ENCODE results near the gene ADGRD1.

Gene ADGRD1

DNA sequence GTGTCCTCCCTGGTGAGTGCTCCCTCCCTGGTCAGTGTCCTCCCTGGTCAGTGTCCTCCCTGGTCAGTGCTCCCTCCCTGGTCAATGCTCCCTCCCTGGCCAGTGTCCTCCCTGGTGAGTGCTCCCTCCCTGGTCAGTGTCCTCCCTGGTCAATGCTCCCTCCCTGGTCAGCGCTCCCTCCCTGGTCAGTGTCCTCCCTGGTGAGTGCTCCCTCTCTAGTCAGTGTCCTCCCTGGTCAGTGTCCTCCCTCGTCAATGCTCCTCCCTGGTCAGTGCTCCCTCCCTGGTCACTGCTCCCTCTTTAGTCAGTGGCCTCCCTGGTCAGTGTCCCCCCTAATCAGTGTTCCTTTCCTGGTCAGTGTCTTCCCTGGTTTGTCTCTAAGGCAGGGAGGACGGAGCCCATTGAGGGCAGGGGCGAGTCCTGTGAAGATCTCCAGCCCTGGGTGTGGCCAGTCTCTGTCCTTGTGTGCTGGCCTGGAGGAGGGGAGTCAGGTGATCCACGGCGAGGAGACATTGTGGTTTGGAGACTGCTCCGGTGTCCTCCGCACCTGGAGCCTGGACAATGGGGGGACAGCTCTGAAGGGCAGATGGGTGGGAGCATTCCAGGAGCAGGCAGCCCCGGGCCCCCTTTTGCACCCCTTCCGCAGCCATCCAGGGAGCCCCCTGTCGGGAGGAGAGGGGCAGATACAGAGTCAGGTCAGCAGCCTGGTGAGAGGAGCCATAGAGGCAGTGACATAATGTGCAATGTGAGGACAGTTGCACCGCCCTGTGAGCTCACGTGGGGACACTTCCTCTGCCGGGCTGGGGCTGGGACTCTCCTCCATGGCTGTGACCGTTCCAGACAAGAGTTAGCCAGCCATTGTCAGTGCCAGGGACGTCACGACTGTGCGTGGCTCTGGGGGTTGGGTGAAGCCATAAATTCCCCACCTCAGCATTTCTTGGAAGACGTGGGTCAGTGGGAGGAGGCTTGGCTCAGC is 93.4 kb downstream of the ADGRD1 start:
- DNase-seq, result peak; percentile 50

DNA sequence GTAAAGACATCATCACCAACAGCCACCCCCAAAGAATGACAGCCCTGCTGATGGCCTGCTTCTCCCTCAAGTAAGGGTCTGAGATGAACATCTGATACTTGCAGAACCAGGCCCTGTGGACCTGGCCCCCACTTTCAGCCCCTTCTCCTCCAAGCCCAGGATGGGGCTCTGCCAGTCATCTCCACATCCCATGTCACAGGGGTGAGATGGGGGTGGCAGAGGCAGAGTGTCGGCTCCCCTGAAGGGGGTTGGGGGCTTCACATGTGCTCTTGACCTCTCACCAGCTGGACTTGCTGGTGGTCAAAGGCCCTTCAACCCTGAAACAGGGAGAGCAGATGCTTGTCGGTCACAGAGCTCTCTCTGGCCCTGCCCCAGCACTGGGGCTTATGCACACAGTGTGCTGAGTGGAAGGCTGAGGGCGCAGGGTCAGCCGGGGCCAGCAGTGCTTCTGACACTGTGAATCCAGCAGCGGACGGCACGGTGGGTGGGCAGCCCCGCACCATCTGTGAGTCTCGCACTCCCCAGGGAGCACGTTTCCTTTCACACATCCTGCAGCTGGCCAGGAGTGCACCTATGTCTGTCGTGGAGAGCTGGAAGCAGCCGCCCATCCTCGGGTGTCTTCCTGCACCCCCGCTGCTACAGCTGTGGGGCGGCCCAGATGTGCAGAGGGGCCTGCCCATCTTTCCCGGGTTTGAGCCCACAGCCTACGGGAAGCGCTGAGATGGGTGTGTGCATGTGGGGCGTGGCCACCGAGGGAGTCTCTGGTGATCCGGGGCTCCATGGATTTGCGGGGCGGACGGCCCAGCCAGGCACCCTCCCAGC is 94.3 kb downstream of the ADGRD1 start:
- peak; percentile 72 for DNase-seq

DNA sequence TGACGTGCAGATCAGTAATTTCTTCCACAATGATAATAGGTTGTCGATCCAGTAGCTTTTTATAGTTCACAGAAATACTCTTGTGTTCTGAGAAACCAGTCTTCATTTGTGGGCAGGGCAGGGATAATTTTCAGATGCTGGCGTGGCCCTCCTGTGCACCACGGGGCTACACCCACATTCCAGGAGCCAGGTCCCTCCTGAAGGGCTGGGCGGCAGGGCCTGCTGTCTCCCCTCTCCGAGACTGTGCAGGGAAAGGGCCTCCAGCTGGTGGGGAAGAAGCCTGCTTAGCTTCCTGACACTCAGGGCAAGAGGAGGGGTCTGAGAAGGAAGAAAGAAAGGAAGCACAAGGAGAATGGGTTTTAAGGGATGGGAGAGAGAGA is 94.9 kb downstream of the ADGRD1 start:
- DNase-seq, result no peak

DNA sequence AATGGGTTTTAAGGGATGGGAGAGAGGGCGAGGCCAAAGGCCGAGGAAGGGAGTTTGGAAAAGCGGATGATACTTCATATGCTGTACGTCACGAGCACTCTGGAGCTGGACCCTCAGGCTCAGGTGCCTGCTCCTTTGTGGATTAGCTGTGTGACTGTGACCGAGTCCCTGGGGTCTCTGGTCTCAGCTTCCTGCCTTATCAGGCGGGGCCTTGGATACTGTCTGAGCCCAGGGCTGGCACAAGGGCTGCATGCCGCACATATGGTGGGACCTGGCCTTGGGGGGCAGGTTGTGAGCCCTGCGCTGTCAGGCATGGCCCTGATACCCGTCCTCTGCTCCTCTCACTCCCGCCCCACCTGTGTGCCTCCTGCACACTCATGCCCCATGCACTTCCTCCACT is 95.3 kb downstream of the ADGRD1 start:
- no peak for DNase-seq

DNA sequence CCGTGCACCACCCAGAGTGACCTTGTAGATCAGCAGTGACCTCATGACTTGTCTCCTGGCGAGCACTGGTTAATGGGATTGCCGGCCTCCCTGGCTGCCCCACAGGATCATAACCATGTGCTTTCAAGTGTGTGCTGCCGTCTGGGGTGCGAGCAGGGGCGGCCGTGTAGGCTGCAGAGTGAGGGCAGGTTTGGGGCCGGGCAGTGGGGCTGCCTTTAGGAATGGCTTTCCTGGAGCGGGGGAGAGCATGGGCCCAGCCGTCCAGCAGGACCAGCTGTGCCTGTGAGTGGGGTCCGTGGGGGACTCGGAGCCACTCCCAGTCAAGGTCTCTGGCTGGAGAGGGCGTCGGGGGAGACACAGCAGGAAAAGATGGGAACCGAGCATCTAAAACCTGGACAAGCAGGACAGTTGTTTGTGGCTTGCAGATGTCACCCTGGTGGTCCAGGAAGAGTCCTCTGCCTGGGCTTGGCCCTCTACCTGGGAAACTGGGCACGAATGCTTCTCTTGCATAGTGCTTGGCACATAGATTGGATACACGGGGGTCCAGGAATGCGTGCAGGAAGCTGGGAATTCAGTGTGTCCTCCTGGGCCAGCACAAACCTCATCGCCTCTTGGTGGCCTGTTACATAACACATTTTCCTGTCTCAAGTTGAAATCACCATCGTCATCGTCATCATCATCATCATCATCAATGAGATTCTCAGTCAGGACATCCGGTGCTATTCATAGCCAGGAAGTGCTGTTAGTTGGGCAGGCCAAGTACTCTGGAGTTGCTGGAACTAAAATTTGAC is 96.0 kb downstream of the ADGRD1 start:
- DNase-seq, result no peak

DNA sequence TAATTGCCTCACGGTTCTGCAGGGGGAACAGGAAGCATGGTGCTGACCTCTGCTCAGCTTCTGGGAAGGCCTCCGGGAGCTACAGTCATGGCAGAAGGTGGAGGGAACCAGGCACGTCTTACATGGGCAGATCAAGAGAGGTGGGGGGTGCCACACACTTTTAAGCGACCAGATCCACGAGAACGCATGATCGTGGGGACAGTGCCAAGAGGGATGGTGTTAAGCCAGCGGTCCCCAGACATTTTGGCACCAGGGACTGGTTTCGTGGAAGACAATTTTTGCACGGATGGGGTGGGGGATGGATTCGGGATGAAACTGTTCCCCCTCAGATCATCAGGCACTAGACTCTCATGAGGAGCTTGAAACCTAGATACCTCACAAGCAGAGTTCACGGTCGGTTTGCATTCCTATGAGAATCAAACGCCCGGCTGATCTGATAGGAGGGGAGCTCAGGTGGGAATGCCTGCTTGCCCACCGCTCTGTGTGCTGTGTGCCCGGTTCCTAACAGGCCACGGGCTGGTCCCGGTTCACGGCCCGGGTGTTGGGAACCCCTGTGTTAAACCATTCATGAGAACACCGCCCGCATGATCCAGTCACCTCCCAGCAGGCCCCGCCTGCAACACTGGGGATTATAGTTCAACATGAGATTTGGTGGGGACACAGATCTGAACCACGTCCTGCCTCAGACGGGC is 96.9 kb downstream of the ADGRD1 start:
- DNase-seq, result no peak

DNA sequence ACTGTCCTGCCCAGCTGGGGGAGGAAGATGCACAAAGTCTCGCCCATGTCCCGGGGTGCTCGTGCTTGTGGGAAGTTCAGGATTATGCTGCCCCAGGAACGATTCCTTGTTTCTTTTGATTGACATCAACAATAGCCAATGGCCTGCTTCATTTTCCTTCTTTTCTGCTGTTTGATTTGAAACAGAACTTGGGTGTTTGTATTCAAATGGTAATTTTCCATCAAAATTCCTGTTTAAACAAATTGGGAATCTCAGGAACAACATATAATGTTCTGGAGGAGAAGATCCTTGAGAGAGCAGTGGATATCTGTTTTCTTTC is 97.4 kb downstream of the ADGRD1 start:
- no peak for DNase-seq

DNA sequence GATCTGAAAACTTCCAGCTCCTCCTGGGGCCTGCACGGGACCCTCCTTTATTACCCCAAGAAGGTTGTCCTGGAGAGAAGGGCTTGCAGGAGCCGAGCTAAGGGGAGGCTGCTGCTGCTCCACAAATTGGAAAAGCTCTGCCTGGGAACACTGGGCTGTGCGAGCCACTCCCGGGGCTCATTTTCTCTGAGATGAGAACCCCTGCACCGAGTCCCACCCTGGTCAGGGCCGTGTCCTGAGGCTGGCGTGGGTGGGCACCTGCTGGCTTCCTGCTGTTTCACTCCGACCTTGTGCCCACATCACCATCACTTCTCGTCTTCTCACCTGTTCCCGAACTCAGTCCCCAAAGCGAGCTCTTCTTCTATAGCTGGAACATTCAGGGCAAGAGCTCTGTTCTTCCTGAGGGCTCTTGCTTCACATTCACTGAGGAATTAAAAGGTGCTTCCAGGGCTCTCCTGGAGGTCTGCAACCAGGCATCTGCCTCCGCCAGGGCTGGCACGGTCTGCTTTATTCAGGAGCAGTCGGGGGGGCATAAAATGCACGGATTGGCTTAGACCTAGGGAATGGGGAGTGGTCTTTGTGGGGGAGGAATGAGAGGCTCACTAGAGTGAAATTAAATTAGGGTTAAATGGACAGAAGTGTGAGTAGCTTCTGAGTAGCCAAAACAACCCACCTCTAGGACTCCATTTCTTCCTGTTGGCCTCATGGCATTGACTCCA is 98.5 kb downstream of the ADGRD1 start:
- no peak for DNase-seq

DNA sequence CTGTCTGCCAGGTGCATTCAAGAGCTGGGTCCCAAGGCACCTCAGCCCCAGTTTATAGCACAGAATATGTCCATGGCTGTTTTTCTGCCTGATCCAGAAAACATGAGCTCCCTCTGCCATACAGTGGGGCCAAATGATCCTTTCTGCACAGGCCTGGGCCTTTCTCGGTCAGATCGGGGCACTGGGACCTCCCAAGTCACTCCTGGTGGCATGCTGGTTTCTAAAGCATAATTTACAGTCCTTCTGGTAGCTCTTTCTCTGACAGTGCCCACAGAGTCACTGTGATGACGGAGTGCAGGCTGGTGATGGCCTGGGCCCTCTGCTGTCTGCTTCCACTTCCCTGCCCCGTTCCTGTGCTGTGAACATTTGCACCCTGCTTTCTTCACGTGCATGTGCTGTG is 99.2 kb downstream of the ADGRD1 start:
- no peak for DNase-seq

DNA sequence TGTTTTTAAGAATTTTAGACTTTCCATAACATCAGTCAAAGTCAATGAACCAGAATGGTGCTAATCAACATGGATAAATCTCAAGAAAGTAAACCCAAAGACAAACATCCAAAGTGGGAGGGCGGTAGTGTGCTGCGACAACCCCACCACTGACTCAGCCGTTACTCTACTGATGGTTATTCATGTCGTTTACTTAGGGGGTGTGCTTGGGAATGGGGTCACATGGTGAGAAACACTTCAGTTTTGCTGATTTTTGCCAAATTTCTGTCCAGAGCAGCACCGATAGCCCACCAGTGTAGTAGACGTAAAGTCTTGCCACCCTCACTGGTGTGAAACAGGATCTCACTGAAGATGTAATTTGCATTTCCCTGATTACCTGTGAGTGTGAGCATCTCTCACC is 99.9 kb downstream of the ADGRD1 start:
- no peak for DNase-seq

DNA sequence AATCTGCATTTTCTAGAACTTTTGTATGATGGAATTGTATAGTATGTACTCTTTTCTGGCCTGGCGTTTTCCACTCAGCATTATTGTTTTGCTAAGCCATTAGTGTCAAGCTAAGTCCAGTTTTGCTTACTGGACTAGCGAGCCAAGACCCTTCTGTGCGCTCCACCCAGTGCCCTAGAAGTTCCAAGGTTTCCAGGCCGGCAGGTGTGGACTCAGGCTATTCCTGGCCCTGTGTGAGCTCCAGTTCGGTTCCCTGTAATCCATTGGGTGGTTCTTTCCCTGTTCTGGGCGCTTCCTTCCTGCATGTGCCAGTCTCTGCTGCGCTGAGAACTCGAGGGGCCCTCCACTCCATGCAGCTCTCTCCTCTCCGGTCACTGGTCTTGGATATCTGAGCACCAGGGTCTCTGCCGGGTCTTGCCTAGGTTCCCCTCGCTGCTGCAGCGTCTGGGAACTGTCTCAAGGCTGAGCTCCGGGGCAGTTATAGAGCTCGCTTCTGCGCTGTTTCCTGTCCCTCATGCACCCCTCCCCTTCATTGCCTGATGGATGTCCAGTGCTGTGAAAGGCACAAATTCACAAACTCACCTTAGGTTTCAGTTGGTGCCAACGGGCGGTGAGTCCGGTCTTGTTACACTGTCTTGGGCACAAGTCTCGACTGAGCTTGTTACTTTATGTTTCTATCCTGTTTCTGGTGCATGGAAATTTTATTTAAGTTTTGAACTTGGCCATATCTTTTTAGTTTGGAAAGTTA is 100.8 kb downstream of the ADGRD1 start:
- DNase-seq, result no peak

DNA sequence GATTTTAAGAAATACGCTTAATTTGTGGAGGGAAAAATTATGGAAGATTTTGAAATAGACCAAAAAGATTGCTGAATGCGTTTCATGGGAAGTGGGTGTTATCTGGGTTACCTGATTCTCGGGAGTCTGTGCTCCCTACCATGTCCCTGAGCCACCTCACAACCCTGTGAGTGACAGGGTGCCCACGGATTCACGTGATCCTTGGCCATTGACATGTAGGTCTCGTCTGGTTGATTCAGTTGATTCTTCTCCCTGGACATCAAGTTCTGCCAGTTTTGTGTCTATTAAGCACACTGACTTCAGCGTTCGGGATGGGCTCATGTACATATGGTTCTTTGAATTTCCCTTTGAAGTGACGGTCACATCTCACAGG is 101.4 kb downstream of the ADGRD1 start:
- DNase-seq, result no peak

DNA sequence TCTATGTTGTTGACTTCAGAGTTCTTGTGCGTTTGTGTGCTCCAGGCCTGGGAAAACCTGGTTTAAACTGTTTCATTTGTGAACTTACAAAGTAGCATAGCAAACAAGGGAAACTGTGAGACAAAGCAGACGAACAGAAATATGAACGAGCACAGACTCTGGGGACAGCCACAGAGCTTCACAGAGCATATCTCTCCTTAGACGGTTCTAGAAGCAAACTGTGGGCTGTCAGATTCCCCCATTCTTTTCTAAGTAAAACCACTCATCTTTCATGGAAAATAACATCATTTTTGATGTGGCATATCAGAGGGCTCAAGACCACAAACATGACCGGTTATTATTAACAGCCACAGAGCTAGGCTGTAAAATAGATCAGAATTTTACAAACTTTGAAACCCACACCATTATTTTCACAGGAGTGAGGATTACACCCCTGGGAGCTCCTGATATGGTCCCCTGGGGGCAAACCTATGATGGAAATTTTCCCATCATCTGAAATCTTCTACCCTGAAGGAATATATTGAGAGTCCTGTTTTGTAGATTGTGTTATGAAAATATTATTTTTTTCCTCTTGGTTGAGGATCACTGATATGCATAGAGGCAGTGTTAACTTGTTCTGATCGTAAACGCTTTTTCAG is 102.0 kb downstream of the ADGRD1 start:
- DNase-seq, result no peak

DNA sequence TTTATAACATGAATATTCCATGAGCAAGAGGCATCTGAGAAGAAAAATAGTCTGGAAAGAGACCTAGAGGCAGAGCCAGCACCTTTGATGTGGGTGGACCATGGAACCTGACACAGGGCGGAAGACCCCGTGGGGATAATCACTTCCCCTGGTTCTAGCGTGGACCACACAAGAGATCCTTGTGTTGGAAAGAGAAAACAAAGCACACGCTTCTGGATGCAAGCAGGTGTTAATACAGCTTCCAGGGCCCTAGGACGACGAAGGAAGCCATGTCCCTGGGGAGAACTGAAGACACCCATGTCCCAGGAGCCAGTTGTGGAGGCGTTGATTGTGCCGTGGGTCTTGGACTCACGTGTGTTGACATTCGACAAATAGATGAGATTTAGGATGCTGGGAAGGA is 102.9 kb downstream of the ADGRD1 start:
- DNase-seq, result peak; percentile 6

DNA sequence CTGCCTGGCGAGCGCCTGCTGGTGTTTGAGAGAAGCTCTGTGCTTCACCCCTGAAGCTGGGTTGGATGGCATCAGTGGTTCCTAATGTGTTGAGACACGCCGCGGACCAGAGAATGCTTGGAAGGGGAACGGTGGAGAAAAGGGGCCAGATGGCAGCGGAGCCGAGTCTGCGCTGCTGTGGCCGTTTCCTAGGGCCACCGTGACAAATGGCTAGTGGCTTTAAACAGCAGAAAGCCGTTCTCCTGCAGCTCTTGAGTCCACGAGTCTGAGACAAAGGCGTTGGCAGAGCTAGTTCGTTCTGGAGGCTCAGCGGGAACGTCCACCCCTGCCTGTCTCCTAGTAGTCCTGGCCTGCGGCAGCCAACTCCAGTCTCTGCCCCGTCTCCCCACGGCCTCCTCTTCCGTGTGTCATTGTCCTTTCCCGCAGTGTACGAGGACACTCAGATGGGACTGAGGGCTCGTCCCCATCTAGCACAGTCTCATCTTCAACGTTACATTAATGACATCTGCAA is 103.6 kb downstream of the ADGRD1 start:
- no peak for DNase-seq

DNA sequence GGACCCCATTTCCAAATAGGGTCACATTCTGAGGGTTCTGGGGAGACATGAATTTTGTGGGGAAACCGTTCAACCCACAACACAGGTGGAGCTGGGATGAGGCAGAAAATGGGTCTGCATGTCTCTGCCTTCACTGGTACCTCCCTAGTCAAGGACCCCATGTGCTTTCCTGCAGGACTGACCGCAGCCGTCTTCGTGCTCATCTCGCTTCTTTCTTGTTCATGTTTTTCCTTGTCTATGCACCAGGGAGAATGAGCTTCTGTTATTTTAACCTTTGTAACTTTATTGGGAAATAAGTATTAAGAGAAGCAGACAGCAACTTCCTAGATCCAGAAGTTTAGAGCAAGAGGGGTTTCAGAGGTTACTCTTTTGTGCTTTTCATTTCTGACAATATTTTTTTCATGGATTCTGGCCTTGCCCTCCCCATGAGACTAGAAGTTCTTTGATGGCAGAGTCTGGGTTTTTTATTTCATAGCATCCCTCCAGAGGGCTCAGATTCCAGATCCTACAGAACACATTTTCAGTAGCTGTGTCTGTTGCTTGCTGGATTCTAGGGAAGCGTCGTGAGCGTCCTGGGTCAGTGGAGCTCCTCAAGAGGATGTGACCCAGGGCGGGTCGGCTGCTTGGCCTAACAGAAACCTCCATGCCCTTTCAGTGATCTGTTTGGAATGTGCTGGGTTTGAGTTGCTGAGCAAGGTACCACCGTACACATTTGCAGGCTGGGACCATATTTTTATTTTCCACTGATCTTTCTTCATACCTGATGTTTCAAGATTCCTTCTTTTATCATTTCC is 104.2 kb downstream of the ADGRD1 start:
- DNase-seq, result no peak

DNA sequence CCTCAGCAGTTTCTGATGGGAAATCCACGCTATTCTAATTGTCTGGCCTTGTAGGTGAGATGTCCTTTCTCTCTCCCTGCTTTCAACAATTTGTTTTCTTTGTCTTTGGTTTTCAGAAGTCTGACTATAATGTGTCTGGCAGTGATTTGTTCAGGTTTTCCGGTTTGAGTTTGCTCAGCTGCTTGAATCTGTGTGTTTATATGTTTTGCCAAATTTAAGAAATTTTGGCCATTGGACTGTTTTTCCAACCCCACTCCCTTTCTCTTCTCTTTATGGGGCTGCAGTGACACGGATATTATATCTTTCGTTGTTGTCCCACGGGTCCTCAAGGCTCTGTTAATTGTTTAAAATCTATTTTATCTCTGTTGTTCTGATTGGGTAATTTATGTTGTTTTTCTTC is 105.0 kb downstream of the ADGRD1 start:
- no peak for DNase-seq

DNA sequence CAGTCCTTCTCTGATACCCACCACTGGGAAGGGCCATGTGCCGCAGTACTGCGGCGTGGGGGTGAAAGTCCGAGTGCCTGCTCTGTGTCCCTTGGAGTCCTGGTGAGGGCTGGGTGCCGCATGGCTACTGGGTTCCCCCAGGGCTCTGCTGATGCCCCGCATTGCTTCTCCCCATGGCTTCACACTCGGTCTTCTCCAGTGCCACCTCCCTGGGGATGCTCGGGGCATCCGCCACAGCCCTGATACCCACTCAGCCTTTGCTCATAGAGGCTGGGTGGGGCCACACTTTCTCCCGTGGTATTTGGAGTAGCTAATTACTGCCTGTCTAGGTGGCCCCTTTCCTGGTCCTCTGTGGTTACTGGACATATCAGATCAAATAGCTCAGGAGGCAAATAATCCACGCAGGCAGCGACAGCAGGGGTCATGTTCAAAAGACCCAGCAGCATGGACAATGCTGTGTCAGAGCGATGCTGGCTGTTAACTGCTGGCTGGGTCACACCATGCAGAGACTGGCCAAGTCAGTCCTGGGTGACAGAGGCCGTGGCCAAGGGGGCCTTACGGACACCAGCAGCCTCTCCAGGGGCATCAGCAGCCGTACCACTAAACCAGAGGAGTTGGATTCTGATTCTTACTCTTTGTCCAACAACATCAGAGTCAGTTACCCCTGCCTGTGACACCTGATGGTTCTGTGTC is 106.5 kb downstream of the ADGRD1 start:
- no peak for DNase-seq

All from right hindlimb (tissue), 1 donor.